Stimulated activated CD4-positive, alpha-beta T cell treated with anti-CD3 and anti-CD28 coated beads, Interleukin-1b, Interleukin-23, amount 100 ng/mL, for 48 hours (primary cell): ENCODE data around the gene FAM72A.
"Not testable (repeated sequence)": the region's sequence is repeated elsewhere in the genome, so short reads cannot be mapped to it uniquely, and the experiment has no call there.

Source experiments
- DNase-seq: peaks from one replicate; pipeline ENCODE4 v3.0.0-alpha.2; 2020

FAM72A gene

DNA sequence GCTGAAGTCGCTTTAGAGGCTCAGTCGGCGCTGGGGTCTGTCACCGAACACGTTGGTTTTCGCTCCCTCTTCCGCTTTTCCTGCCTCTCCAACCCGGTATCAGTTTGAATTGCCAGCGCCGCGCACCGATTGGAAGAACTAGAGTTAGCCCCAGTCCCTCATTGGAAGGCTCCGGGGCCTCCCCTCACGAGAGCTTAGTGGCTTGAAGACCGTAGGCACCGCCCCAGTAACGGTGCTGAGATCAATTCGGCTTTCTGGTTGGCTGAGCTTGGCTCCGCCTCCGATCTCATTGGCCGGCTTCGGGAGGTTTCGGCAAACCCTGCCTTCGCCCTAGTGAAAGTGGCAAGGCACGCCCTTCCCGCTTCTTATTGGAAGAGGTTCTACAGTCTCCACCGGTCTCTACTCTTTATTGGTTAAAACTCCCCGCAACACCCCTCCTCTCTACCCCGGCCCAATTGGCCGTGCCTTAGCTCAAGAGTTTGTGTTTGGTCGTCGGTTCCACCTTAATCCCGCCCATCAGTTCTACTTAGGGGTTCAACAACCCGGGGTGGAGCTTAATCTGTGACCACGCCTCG, at the start of gene FAM72A:
TSS of gene FAM72A (minus strand) at position 51 of the 575 bp plus-strand sequence. CDS start 814 bp downstream, outside the sequence.
- DNase-seq: peak; percentile 98

DNA sequence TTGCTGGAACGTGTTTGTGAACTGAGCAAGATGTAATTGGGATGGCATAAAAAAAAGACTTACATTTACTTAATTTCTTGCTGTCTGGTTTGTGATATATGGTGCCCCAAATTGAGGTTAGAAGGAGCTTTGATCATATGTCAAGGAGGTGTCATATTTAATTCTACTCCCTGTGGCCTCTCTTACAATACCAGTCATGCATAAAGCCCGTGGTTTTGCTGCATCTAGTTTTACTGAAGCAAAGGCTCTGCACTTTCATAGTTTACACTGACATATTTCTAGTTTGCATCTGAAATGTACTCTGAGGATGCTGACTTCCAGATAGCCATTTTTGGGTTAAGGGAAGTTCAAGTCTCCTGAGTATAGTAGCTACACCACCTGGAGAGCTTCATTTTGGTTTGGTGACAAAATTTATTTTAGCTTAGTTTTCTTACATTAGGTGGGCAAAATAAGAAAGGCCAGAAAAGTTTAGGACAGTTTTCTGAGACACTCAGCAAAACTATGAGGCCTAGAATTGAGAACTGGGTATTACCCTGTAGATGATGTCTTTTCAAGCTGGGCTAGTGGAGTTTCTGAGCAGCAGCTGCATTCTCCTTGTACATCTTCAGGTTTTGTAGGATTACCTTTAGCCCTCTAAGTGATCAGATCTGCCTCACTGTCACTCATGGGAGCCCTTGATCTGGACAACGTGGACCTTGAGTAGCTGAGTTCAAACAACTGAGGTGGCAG, 48.5 kb upstream of the FAM72A start:
- DNase-seq: not testable (repeated sequence)

DNA sequence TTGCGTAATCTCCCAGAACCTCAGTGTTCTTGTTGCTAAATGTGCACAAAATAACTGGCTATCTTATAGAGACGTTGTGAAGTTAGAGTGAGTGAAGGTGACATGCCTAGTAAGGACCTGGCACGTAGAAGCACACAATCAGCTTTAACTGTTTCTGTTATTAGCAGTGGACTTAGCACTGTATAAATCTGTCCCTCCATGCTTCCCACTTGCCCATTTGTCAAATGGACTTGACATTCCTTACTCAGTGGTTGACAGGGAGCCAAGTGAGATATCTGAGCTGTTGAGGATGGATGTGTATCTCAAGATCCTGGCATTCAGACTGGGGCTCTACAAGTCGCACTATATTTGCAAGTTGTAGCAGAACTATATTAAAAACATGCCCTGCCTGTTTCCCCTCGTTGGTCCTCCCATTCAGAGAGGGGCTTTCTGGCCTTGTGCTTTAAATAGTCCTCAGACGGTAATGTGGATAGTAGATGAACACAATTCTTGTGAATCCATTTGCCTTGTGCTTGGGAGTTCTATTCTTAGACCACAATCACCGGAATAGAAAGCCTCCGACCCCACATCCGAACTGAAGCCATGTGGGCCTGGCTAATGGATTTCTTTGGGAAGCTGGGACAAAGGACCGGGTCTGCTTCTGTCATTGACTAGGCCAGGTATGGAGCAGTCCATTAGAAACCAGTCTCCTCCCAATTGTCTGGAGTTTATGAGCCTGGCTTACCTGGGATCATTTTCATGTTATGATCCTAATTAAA, 43.7 kb upstream of the FAM72A start:
- not testable (repeated sequence) for DNase-seq

DNA sequence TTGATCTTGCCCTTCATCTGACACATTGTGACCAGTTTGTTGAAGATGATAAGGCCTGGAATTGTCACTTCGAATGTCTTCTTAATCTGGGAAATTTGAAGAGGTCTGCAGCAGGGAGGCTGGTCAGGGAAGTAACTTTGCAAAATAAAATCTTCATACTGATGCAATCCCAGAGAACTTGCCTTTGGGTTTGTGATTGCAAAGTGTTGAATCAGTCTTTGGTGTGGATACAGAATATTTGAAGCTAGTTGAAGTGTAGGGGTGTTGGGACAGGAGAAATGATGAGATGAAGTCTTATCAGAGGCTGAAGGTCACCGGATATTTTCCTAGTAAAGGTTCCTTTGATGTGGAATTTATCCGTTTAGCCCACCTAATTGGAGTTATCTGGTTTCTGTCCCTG, 42.8 kb upstream of the FAM72A start:
- not testable (repeated sequence) for DNase-seq

DNA sequence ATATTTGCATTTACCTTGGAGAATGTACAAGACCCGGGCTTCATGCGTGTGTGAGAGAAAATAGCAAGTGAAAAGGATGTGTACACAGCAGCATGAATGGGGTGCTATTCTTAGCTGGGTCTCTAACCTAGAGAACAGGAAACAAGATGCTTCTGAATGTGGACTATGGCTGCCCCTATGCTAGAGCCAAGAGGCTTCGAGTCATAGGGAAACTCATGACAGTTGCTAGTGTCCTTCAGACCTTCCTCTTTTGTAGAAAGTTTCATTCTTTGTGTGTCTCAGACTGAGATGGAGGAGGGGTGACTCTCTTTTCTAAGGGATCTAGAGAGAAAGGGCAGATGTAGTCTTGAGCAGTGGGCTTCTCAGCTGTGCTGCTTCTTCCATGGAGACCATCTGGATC, 40.7 kb upstream of the FAM72A start:
- DNase-seq: not testable (repeated sequence)

DNA sequence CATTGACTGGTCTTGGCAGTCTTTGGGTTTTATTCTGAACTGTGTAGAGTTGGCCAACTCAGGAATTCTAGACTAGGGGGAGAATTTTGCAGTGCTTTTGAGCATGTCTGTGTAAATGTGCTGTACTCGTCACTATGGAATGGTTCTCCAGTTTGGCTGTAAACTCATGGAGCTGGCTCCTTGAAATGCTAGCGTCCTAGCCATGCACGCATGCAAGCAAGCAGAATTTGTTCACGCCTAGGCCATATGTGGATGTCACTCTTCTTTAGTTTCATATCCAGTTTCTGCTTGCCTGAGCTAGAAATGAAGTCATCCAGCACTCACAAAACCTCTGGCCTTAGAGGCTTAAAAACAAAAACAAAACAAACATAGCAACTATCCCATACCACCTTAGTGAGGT, 37.6 kb upstream of the FAM72A start:
- not testable (repeated sequence) for DNase-seq

DNA sequence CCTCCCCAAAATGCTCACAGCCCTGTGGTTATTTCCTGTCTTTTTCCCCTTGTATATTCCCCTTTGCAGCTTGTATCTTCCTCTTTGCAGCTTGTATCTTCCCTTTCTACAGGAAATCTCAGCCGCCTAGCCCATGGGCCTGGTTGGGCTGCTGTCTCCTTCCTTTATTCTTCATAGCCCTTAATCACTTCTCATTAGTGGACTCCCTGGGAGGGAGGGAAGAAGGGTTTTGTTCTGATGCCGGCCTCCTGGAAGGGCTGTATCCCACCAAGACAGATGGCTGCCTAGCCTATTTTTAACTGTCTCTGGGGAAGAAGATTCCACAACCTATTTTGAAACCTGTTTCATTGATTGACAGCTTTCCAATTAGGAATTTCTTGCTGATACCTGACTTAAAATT, 32.6 kb upstream of the FAM72A start:
- not testable (repeated sequence) for DNase-seq

DNA sequence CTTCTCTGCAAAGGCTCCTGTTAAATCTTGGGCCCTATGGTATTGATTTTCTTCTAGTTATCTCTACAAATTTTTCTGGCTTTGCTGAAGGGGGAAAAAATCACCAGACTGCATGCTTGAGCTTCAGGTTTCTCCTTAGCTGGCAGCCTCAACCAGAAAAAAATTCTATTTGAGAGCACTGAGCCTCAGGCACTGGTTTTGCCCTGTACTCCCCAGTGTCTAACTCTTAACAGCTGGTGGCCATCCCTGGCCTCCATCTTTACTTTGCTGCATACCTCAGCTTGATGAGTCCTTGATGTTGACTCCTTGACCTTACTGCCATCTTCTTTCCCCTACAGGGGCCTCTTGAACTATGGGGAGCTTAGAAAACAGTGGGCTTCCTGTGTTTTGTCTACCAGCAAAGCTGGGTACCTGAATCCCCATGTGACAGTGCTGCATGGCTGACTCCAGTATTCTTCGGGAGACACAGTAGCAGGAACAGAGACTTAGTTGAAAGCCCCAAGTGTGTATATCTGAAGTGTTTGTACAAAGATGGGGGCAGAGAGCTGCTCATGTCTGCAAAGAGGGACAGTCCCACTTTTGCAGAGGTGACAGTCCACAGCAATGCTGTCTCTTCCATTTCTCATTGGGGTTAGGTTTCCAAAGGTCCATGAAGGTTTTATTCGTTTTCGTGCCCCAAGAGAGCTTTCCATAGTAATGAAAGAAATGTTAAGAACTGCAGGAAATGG, 31.7 kb upstream of the FAM72A start:
- DNase-seq: not testable (repeated sequence)

DNA sequence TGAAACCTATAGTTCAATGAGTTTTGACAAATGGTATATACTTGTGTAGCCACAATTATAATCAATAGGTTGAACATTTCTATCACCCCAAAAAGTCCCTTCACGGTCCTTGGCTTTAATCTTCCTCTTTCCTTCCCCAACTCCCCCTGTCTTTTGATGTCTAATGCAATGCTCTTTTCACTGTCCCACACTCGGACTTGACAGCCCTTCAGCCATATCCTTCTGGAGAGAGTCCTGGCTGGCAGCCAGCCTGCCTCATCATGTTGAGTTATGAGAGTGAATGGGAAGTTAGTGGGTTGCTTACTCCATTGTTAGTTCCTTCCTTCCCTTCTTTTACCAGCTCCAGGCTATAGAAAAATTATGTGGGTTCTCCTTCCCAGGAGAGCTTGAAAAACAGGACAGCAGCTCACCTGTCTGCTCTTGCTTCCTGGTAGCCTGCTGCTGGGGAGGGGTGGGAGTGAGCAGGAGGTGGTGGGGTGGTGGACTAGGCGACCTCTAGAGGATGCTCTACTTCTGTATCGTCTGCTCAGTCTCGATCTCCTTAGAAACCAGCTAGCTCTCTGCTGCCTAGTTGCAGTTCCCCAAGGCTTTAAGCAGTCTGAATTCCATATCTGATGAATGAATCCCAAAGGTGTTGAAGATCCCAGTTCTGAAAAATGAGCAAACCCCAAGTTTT, 30.5 kb upstream of the FAM72A start:
- DNase-seq: not testable (repeated sequence)

DNA sequence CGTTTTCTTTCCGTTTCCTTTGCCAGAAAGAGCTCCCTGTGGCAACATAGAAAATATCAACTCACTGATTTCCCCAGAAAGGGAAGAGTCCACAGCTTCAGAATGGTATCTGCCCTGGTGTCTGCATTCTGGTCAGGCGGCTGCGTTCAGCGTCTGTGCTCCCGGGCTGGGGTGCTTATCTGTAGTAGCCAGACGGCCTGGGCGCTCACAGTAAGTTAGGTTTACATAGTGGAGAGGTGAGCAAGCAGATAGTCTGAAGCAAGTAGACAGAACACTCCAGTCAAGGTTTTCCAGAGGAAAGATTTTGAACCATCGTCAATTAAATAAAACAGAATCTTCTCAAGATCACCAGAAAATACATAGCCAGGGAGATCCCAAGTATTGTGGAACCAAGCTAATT, 29.4 kb upstream of the FAM72A start:
- DNase-seq: not testable (repeated sequence)

DNA sequence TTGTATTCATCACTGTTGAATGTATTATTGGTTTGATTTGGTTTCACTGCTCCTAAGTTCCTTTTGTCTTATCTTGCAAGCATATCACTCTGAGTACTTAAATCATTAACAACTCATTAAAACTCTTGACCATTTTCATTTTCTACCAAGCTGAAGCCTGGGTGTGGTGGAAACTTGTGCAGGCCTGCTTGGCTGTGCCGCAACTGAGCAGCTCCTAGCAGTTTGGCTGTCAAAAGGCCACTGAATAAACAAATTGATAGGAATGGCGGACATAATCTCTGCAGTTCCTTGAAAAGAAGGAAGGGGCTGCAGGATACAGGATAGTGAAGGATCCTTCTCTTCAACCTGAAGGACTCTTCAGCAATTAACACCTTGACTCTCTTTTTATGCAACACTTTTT, 26.6 kb upstream of the FAM72A start:
- DNase-seq: not testable (repeated sequence)

DNA sequence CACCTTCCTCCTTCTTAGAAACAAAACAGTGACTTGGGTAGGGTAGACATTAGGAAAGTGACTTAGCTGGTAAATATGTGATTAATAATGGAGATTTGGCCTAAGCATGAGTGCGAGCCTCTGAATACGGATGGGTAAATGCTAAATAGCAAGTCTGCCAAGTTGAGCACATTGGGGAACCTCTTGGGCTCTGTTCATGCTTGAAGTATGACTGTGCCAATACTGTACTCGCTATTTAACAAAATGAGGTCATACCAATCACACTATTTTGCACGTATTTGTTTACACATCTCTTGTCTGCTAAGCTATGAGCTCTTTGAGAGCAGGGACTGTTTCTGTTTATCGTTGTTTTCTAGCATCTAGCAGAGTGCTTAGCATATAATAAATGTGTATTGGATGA, 24.2 kb upstream of the FAM72A start:
- DNase-seq: not testable (repeated sequence)

DNA sequence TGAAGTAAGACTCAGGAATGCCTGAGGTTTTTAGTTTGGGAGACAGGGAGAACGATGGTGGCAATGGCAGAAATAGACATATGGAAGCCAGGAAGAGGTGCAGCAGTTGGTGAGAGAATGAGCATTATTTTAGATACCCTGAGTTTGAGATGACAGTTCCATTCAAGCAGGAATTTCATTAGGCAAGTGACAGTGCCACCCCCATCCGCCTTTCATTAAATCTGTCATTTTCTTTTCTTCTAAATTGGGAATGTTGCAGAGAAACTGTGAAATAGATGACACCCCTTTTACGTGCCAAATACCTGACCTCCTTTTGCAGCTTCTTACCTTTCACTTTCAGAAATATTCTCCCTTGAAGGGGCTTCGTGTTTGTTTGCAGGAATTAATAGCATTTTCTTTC, 22.7 kb upstream of the FAM72A start:
- DNase-seq: not testable (repeated sequence)

DNA sequence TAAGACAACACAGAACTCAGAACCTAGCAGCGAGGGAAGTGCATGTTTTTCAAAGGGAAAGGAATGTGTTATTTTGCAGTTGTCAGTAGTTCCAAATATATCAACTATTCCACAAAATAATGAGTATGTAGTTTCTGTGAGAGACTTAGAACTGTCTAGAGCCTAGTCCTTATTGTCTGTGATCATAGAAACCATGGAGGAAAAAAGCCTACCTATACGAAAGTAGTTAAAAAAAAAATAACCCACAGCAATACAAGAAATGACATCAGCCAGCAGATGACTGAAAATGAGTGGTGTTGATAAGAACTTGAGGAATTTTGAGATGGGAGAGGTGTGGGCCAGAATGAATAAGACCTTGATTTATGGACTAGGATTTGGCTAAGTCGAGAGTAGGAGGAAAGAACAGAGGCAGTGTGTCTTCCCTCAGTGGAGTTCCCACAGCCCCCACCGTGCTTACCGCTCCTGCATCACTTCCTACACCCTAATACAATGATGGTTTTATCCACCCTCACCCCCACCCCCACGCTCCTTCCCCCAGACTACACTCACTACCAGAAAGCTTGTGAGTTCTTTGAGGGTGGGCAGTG, 21.6 kb upstream of the FAM72A start:
- not testable (repeated sequence) for DNase-seq

DNA sequence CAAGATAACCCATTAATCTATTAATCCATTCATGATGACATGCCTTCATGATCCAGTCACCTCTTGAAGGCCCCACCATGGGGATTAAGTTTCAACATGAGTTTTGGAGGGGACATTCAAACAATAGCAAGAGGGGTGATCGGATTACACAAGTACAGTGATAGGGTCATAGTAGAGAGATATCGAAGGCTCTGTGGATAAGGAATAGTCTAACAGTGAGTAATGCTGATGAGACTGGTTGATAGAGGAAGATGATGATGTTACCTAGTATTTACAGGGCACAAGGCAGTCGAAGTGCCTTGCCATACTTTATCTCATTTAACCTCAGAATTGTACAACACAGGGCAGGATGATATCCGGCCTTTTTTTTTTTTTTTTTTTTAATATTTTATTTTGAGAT, 18.9 kb upstream of the FAM72A start:
- not testable (repeated sequence) for DNase-seq

DNA sequence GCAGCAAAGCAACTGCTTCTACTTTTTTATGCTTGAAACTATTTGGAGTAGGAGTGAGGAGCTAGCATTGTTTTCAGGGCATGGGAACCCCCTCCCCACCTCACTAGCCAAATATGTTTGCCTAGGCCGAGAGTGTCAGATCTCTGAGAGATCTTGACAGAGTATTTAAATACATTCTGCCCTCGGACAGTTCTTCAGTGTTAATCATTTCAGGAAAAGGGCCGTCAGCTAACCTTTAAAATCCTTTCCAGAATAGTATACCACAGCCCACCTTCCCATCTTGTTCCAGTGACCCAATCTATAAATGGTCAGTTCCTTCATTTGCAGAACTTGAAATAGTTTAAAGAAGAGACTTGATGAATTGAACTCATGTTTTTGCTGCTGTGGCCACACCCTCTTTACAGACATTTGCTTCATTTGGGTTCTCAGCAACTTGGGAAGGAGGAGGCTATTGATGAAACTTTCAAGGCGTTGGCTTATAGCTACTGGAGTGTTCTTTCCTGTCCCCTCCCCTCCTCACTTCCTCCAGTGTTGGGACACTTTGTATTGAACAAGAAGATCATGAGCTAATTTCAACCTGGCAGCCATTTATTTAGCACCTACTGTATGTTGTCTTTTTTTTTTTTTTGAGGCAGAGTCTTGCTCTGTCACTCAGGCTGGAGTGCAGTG, 17.8 kb upstream of the FAM72A start:
- DNase-seq: not testable (repeated sequence)

DNA sequence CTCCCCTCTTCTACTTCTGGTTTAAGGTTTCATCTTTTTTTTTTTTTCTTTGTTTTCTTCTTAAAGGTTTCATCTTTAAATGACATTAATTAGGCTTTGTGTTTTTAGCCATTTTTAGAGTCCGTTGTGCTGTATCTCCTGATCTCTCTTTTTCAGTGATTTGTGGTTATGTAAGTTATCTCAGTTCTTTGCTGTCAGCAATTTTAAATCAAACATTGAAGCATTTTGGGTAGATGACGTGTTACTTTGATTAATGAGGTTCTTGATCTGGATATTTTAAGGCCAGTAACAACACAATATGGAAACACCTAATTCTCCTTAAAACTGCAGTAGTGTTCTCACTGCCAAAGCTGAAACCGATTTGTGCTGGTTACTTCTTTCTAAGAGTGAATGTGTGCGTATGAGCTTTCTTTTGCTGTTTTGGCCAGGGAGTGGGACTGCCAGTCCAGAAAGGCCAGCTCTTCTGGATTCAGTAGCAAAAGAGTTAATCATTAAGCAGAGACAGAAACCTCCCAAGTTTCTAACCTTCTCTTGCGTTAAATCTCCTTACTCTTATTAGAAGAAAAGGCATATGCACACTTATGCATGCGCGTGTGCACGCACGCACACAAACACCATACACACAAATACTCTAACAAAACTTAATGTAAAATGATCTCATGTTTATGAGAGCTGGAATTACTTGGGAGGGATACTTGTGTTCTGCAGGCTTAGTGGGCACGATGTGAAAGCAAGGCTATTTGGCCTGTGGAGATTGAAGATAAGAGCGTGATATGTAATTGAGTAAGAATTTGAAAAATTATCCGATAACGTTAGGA, 17.1 kb upstream of the FAM72A start:
- not testable (repeated sequence) for DNase-seq

DNA sequence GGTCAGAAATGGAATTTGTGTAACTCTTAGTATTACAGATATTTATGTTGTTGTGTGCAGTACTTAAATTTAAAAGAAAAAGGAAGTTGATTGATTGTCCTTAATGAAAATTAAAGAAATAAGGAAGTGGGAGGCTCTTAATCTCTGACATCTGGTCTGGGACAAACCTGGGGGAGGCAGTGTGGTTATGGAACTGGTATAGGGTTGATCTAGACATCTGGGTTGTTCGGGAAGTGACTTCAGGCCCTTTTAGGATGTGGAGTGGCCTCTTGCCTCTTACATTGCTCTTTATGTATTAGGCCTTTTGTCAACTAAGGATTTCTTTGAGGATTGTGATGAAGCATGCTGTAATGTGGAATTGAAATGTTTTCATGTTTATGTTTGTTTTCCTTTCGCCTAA, 16.1 kb upstream of the FAM72A start:
- DNase-seq: not testable (repeated sequence)

DNA sequence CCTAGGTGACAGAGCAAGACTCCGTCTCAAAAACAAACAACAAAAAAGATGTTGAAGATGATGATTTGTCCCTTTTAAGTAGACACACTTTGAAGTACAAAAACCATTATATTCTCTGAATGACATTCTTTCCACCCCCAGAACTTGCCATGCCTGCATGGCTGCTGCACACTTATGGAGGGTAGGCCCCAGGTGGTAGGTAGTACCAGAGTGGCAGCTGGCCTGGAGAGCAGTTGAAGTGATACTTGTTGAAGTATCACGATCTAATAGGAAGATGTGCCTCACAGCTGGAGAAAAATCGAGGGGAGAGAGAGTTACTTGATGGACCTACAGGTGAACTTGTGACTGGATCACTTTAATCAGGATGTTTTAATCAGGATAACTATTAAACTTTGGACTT, 15.6 kb upstream of the FAM72A start:
- DNase-seq: not testable (repeated sequence)

DNA sequence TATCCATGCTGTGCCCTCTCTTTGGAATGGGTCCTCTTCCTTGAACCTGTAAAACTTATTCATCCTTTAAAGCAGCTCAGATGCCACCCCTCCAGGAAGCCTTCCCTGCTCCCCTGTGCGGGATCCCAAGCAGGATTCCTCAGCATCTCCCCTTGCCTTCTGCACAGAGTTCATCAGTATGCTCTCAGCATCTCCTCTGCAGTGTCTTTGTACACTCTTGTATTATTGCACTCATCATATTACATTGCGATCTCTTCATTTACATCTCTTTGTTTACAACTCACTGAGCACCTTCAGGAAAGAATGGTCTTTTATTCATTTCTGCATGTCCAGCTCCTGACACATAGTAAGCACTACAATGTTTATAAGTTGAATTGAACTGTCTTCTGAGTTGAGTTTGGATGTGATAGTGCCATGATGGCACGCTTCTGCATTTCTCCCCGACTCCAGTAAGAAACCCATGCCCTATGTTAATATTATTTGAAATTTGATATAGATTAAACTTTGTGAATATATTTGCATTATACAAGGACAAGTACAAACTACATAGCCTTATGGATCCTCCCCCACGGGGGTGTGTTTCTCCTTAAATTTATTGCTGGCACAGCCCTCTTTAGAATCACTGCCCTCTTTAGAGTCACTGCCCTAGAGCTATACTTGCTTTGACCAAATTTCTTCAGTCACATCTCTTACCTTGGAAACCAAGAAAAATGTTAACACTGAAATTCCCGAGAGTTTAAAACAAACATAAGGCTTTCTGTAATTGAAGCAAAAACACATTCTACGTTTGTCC, 13.2 kb upstream of the FAM72A start:
- DNase-seq: not testable (repeated sequence)
